Endothelial cell of umbilical vein (primary cell): ENCODE data around the gene MTIF3. TPM values are rescaled to one million over a fixed set of nuclear protein-coding genes. Genes with fewer than 3 reads are reported as not detected.

Experiments used
- BruUV-seq: library from RNA; stranded (reverse); fragments of 400-500 nt; replicated peaks from 2 replicates; lab custom pipeline; 2021; lab: Mats Ljungman, UMichigan
- CTCF ChIA-PET: fragments of 300-600, 350-600 bp; sonication (Branson Sonifier 250); formaldehyde crosslinking; loops from one replicate; lab custom pipeline; 2021; ENCODE audit warnings: antibody characterized with exemption, inconsistent platforms; lab: Charles Lee
- POLR2A ChIA-PET: fragments of 300-600, 350-600 bp; sonication (Branson Sonifier 250); formaldehyde crosslinking; loops from one replicate; lab custom pipeline; 2021; ENCODE audit warnings: antibody characterized with exemption, inconsistent platforms; lab: Charles Lee
- DNase-seq: peaks from one replicate; pipeline ENCODE4 v3.0.0-alpha.2; 2011; ENCODE audit warnings: low read depth, low spot score
- FAIRE-seq: peaks from 2 replicates; lab custom pipeline; 2011; peaks lifted over from hg19 to GRCh38; lab: Jason Lieb, UNC
- H2AFZ ChIP-seq: 2 replicates; pipeline ENCODE4 v1.6.0; 2012; ENCODE audit warnings: low read depth, low read length, control low read depth, inconsistent platforms
- H3K27ac ChIP-seq: 2 replicates; pipeline ENCODE4 v1.5.1; 2011; ENCODE audit warnings: low read depth, mild to moderate bottlenecking, control low read depth, low read length, moderate library complexity; ENCODE audit not compliant: insufficient read depth
- H3K27me3 ChIP-seq, 2 experiments: 2 replicates each; pipeline versions ENCODE4 v1.6.0 to v1.6.1; 2011; ENCODE audit warnings: low read length in 2 of 2, mixed read lengths in 1 of 2; ENCODE audit not compliant: control insufficient read depth in 2 of 2, insufficient read depth in 2 of 2
- H3K36me3 ChIP-seq, 2 experiments: 2 replicates in 1 of 2; 3 replicates in 1 of 2; pipeline ENCODE4 v1.5.1; 2011; ENCODE audit warnings: low read length in 2 of 2, mild to moderate bottlenecking in 1 of 2, moderate library complexity in 1 of 2; ENCODE audit not compliant: control insufficient read depth in 2 of 2, insufficient read depth in 2 of 2; ENCODE audit errors: extremely low read depth in 1 of 2
- H3K4me1 ChIP-seq: 3 replicates; pipeline ENCODE4 v1.5.1; 2011; ENCODE audit warnings: mild to moderate bottlenecking, low read length; ENCODE audit not compliant: control insufficient read depth, insufficient read depth; ENCODE audit errors: extremely low read depth
- H3K4me2 ChIP-seq: 2 replicates; pipeline ENCODE4 v1.6.1; 2011; ENCODE audit warnings: low read length, control low read depth, mixed read lengths; ENCODE audit not compliant: insufficient read depth
- H3K4me3 ChIP-seq, 3 experiments: fragments of 200-600 bp in 1 of 3; sonication (generic), shearing (Covaris generic) in 1 of 3; replicated peaks in 1 of 3; 2 replicates each; pipeline ENCODE4 v1.5.1; 2011 to 2016; ENCODE audit warnings: control low read depth in 3 of 3, low read length in 3 of 3, mild to moderate bottlenecking in 2 of 3, inconsistent platforms in 1 of 3, low read depth in 1 of 3, moderate library complexity in 1 of 3; ENCODE audit not compliant: insufficient read depth in 1 of 3
- H3K79me2 ChIP-seq: 2 replicates; pipeline ENCODE4 v1.6.0; 2012; ENCODE audit warnings: low read length, inconsistent platforms; ENCODE audit not compliant: control insufficient read depth, insufficient read depth
- H3K9ac ChIP-seq: replicated peaks from 2 replicates; pipeline ENCODE3; 2011; ENCODE audit warnings: low read length, control low read depth; ENCODE audit not compliant: insufficient read depth; ENCODE audit errors: extremely low read depth
- H3K9me1 ChIP-seq: replicated peaks from 3 replicates; pipeline ENCODE4 v1.6.0; 2011; ENCODE audit warnings: mild to moderate bottlenecking, low read length; ENCODE audit not compliant: control insufficient read depth, insufficient read depth; ENCODE audit errors: extremely low read depth
- H3K9me3 ChIP-seq: replicated peaks from 2 replicates; pipeline ENCODE4 v1.5.1; 2012; ENCODE audit warnings: low read length, inconsistent platforms; ENCODE audit not compliant: control insufficient read depth, insufficient read depth
- H4K20me1 ChIP-seq: replicated peaks from 2 replicates; pipeline ENCODE3; 2011; ENCODE audit warnings: mild to moderate bottlenecking, low read length; ENCODE audit not compliant: control insufficient read depth, insufficient read depth; ENCODE audit errors: extremely low read depth
- CTCF ChIP-seq, 2 donors: IDR thresholded peaks; 1 replicate in 1 of 2; 2 replicates in 1 of 2; pipeline ENCODE4 v1.5.1; 2011; ENCODE audit warnings: low read length in 2 of 2, mild to moderate bottlenecking in 2 of 2, moderate library complexity in 2 of 2, control low read depth in 1 of 2, inconsistent platforms in 1 of 2, low read depth in 1 of 2; ENCODE audit not compliant: insufficient read depth in 1 of 2; ENCODE audit errors: extremely low read depth in 1 of 2
- EZH2 ChIP-seq: IDR thresholded peaks from 2 replicates; pipeline ENCODE4 v1.6.1; 2012; ENCODE audit warnings: borderline replicate concordance, low read depth, mild to moderate bottlenecking, moderate library complexity, low read length, inconsistent platforms; ENCODE audit not compliant: severe bottlenecking
- FOS ChIP-seq: IDR thresholded peaks from 2 replicates; pipeline ENCODE4 v1.6.1; 2011; ENCODE audit warnings: mild to moderate bottlenecking, low read length, moderate library complexity, borderline replicate concordance; ENCODE audit not compliant: insufficient read depth
- GATA2 ChIP-seq: IDR thresholded peaks from 2 replicates; pipeline ENCODE4 v1.7.0; 2011; ENCODE audit warnings: low read depth, mild to moderate bottlenecking, moderate library complexity, mixed read lengths, low read length; ENCODE audit not compliant: insufficient read length, insufficient read depth
- JUN ChIP-seq: IDR thresholded peaks from 2 replicates; pipeline ENCODE4 v1.6.1; 2011; ENCODE audit warnings: borderline replicate concordance, low read depth; ENCODE audit not compliant: insufficient read length, insufficient read depth
- MAX ChIP-seq: IDR thresholded peaks from 2 replicates; pipeline ENCODE4 v1.6.1; 2011; ENCODE audit not compliant: insufficient read depth, insufficient read length
- MYC ChIP-seq: IDR thresholded peaks from one replicate; pipeline ENCODE4 v1.6.1; 2011; ENCODE audit warnings: mild to moderate bottlenecking, low read depth, low read length
- POLR2A ChIP-seq: IDR thresholded peaks from 2 replicates; pipeline ENCODE4 v1.6.1; 2012; ENCODE audit warnings: low read depth, mild to moderate bottlenecking, control low read depth, low read length
- POLR2AphosphoS5 ChIP-seq: IDR thresholded peaks from 2 replicates; pipeline ENCODE4 v1.6.1; 2012; ENCODE audit warnings: low read depth, mild to moderate bottlenecking, control low read depth, low read length, moderate library complexity; ENCODE audit not compliant: insufficient read depth
- dilution Hi-C: fragments of 300-500 bp; cut with MboI; formaldehyde crosslinking; loops from one replicate; pipeline ENCODE4 v1.15.0; 2019; ENCODE audit warnings: low sequenced_read_pairs; ENCODE audit not compliant: extremely low pct_ligation_motif_present
- intact Hi-C: fragments of 100-400 bp; cut with micrococcal nuclease; formaldehyde crosslinking; loops from one replicate; pipeline ENCODE4 v1.10.0; 2022
- polyA plus RNA-seq, 4 experiments: library from polyadenylated mRNA; depleted of rRNA in 3 of 4; stranded (reverse) in 3 of 4; unstranded in 1 of 4; fragments of >200 nt; gene quantifications; 2 replicates each; pipeline versions ENCODE4 v1.2.1 to v1.2.3, GENCODE V29; 2011 to 2012; ENCODE audit warnings: missing spikeins in 1 of 4
- total RNA-seq: library from RNA; stranded (reverse); gene quantifications from 2 replicates; pipeline ENCODE4 v1.2.3, GENCODE V29; 2021

MTIF3 gene
- total and polyA plus RNA-seq, 2 donors (not counting 3 experiments of a cell fraction or from before 2014, with no cell fraction given) = 23.5 to 37.5 TPM

DNA sequence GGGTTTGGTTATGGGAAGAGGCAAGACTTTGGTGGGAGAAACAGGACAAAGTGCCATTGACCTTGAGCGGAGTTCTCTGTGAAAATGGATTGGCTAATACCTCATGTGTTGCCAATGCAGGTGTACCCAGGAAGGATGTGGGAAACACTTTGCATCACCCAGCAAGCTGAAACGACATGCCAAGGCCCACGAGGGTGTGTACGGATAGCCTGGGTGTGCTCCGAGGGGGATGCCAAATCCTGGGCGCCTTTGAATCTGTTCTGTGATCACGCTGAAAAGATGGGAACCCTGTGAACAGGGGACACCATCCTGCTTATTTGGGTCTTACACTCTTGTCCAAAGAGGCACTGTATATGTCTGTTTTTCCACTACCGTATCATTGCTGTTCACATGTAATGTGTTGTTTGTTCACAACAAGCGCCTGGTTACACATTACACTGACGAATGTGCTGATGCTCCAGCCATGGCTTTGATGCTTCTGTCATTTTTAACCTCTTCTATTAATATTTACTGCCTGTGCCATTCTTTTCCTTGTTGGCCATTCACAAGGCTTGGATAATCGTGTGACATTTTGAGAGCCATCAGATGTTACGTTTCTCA lies 17.7 kb downstream of the MTIF3 start:
- BruUV-seq = no TSS peak

More for the DNA sequence above, 17.7 kb downstream of the MTIF3 start:
- Histone ChIP-seq H3K4me3 (no peak overlapping the region), H2AFZ (no peak overlapping the region), H3K27ac (no peak overlapping the region), H3K36me3 (peaks cover 11 to 34% of the 10 kb centered on the region in 2 experiments), H4K20me1 (no peaks in the 10 kb centered on the region), H3K9me3 (no peaks in the 10 kb centered on the region), H3K4me1 (no peaks in the 10 kb centered on the region), H3K27me3 (no peaks in the 10 kb centered on the region), H3K79me2 (no peaks in the 10 kb centered on the region), H3K9me1 (no peaks in the 10 kb centered on the region), H3K9ac (no peak overlapping the region), H3K4me2 (no peak overlapping the region)
- ChIA-PET POLR2A (no interaction called here), CTCF (interaction anchor here (0.6 kb wide), 1 partner anchor 774 kb away, joined by 3 read pairs; no protein-coding TSS in a partner anchor)
- TF ChIP-seq EZH2 (no peak), CTCF (IDR thresholded peaks at IDR 0.05; ENCODE audit: extremely low read depth in 1 of 2, insufficient read depth in 1 of 2, low read depth in 1 of 2, low read length in 2 of 2) (no peak), JUN (no peak), FOS (no peak), MYC (no peak), POLR2A (no peak), GATA2 (no peak), POLR2AphosphoS5 (no peak), MAX (no peak)
- no peak for FAIRE-seq
- dilution Hi-C loops (no loop called here), intact Hi-C loops (no loop called here)
- no peak for DNase-seq
